IMR-90 (cell line): ENCODE results near the gene AKT3. TPM values are rescaled to one million over a fixed set of nuclear protein-coding genes. Genes with fewer than 3 reads are reported as not detected.

Experiments
- ATAC-seq: fragments of 200-7000 bp; cut with Tn5 transposase; 2 replicates; pipeline ENCODE4 v1.9.1; 2020; ENCODE audit warnings: low read depth, mild to moderate bottlenecking, moderate library complexity
- BruUV-seq: library from RNA; stranded (reverse); fragments of 400-500 nt; replicated peaks from 2 replicates; lab custom pipeline; 2021; lab: Mats Ljungman, UMichigan
- CTCF ChIA-PET: fragments of 300-600 bp; formaldehyde crosslinking; extraction: SDS; loops from one replicate; lab custom pipeline; 2021; ENCODE audit warnings: antibody characterized with exemption; lab: Yijun Ruan, JAX
- POLR2A ChIA-PET: fragments of 300-600 bp; sonication (Branson Sonifier 250); formaldehyde crosslinking; loops from one replicate; lab custom pipeline; 2022; ENCODE audit warnings: antibody characterized with exemption; ENCODE audit not compliant: unreplicated experiment; lab: Charles Lee
- DNase-seq: peaks from one replicate; pipeline ENCODE4 v3.0.0; 2013
- H2AFZ ChIP-seq: replicated peaks from 2 replicates; pipeline ENCODE3; 2013; ENCODE audit warnings: low read length, mild to moderate bottlenecking; ENCODE audit not compliant: poor library complexity
- H2AK5ac ChIP-seq: 2 replicates; pipeline ENCODE4 v1.6.1; 2013; ENCODE audit warnings: low read depth, low read length, inconsistent platforms
- H2AK9ac ChIP-seq: replicated peaks from 2 replicates; pipeline ENCODE3; 2013; ENCODE audit warnings: mild to moderate bottlenecking, low read depth, low read length, moderate library complexity; ENCODE audit not compliant: poor library complexity
- H2BK120ac ChIP-seq: 2 replicates; pipeline ENCODE4 v1.6.1; 2013; ENCODE audit warnings: low read depth, low read length, inconsistent platforms
- H2BK15ac ChIP-seq: 3 replicates; pipeline ENCODE4 v1.6.1; 2013; ENCODE audit warnings: low read depth, low read length, inconsistent platforms
- H2BK20ac ChIP-seq: 2 replicates; pipeline ENCODE4 v1.6.1; 2013; ENCODE audit warnings: low read depth, mild to moderate bottlenecking, inconsistent platforms, low read length, moderate library complexity
- H2BK5ac ChIP-seq: 2 replicates; pipeline ENCODE4 v1.6.1; 2013; ENCODE audit warnings: mild to moderate bottlenecking, low read depth, low read length, inconsistent platforms; ENCODE audit not compliant: poor library complexity, severe bottlenecking
- H3K14ac ChIP-seq: replicated peaks from 2 replicates; pipeline ENCODE4 v1.6.1; 2013; ENCODE audit warnings: low read depth, low read length, inconsistent platforms
- H3K18ac ChIP-seq: 2 replicates; pipeline ENCODE4 v1.6.1; 2013; ENCODE audit warnings: low read depth, low read length, control low read depth
- H3K23ac ChIP-seq: 2 replicates; pipeline ENCODE4 v1.6.1; 2013; ENCODE audit warnings: low read depth, low read length, inconsistent platforms
- H3K27ac ChIP-seq: 2 replicates; pipeline ENCODE4 v1.5.1; 2013; ENCODE audit warnings: mild to moderate bottlenecking, control low read depth, low read length; ENCODE audit not compliant: insufficient read depth
- H3K27me3 ChIP-seq: 2 replicates; pipeline ENCODE4 v1.6.1; 2013; ENCODE audit warnings: low read length; ENCODE audit not compliant: control insufficient read depth, insufficient read depth
- H3K36me3 ChIP-seq: 2 replicates; pipeline ENCODE4 v1.6.1; 2013; ENCODE audit warnings: low read length, mixed read lengths; ENCODE audit not compliant: control insufficient read depth, insufficient read depth
- H3K4ac ChIP-seq: 2 replicates; pipeline ENCODE4 v1.6.1; 2013; ENCODE audit warnings: low read depth, low read length, inconsistent platforms
- H3K4me1 ChIP-seq: 2 replicates; pipeline ENCODE4 v1.6.1; 2013; ENCODE audit warnings: low read length, mixed read lengths; ENCODE audit not compliant: control insufficient read depth, insufficient read depth
- H3K4me2 ChIP-seq: 2 replicates; pipeline ENCODE4 v1.6.1; 2013; ENCODE audit warnings: low read depth, mild to moderate bottlenecking, control low read depth, low read length, moderate library complexity
- H3K4me3 ChIP-seq: 2 replicates; pipeline ENCODE4 v1.5.1; 2013; ENCODE audit warnings: low read depth, mild to moderate bottlenecking, control low read depth, low read length, moderate library complexity; ENCODE audit not compliant: insufficient read depth
- H3K56ac ChIP-seq: 2 replicates; pipeline ENCODE4 v1.6.1; 2013; ENCODE audit warnings: low read length, inconsistent platforms; ENCODE audit not compliant: insufficient read depth; ENCODE audit errors: extremely low read depth
- H3K79me1 ChIP-seq, 2 experiments: 2 replicates each; pipeline ENCODE4 v1.6.1; 2013; ENCODE audit warnings: low read length in 2 of 2, inconsistent platforms in 1 of 2, low read depth in 1 of 2
- H3K9ac ChIP-seq: 2 replicates; pipeline ENCODE4 v1.6.1; 2013; ENCODE audit warnings: low read depth, low read length, control low read depth
- H3K9me1 ChIP-seq: 2 replicates; pipeline ENCODE4 v1.6.1; 2013; ENCODE audit warnings: low read length, inconsistent platforms; ENCODE audit not compliant: insufficient read depth
- H3K9me3 ChIP-seq: 2 replicates; pipeline ENCODE4 v1.6.1; 2013; ENCODE audit warnings: low read length; ENCODE audit not compliant: control insufficient read depth, insufficient read depth
- H4K20me1 ChIP-seq: 2 replicates; pipeline ENCODE4 v1.6.1; 2013; ENCODE audit warnings: low read length, inconsistent platforms; ENCODE audit not compliant: insufficient read depth
- H4K5ac ChIP-seq: 2 replicates; pipeline ENCODE4 v1.6.1; 2013; ENCODE audit warnings: mild to moderate bottlenecking, low read depth, low read length, control low read depth
- H4K8ac ChIP-seq, 2 experiments: 2 replicates each; pipeline ENCODE4 v1.6.1; 2013; ENCODE audit warnings: low read depth in 2 of 2, low read length in 2 of 2, control low read depth in 1 of 2, inconsistent platforms in 1 of 2
- H4K91ac ChIP-seq: 2 replicates; pipeline ENCODE4 v1.6.1; 2013; ENCODE audit warnings: low read depth, low read length, inconsistent platforms; ENCODE audit not compliant: insufficient read depth
- CEBPB ChIP-seq: IDR thresholded peaks from 2 replicates; pipeline ENCODE4 v1.6.1; 2012; ENCODE audit warnings: low read depth, low read length, improper control_type of control experiment
- CHD1 ChIP-seq: IDR thresholded peaks from 2 replicates; pipeline ENCODE4 v1.6.1; 2012; ENCODE audit warnings: low read depth, low read length, improper control_type of control experiment
- MAZ ChIP-seq: IDR thresholded peaks from 2 replicates; pipeline ENCODE4 v1.6.1; 2012; ENCODE audit warnings: low read depth, mild to moderate bottlenecking, low read length, improper control_type of control experiment, moderate library complexity, borderline replicate concordance
- MXI1 ChIP-seq: IDR thresholded peaks from 2 replicates; pipeline ENCODE4 v1.6.1; 2012; ENCODE audit warnings: low read depth, mild to moderate bottlenecking, low read length, moderate library complexity, borderline replicate concordance
- RAD21 ChIP-seq: IDR thresholded peaks from 2 replicates; pipeline ENCODE4 v1.6.1; 2012; ENCODE audit warnings: low read length, improper control_type of control experiment
- SMC3 ChIP-seq: fragments of 150-350 bp; IDR thresholded peaks from 2 replicates; pipeline ENCODE4 v1.6.1; 2016; ENCODE audit warnings: low read depth, mild to moderate bottlenecking, antibody characterized with exemption, low read length, moderate library complexity
- WGBS, 2 experiments: methylation state at CpG; one replicate each; pipeline versions ENCODE4 v1.1.5 to v1.1.7; 2013; ENCODE audit warnings: missing lambda C conversion rate in 2 of 2; ENCODE audit not compliant: insufficient read length in 1 of 2; ENCODE audit errors: extremely low coverage in 2 of 2; 5-methylcytosine and 5-hydroxymethylcytosine counted together
- dilution Hi-C: fragments of 300-500 bp; cut with HindIII; formaldehyde crosslinking; loops from one replicate; pipeline ENCODE4 v1.14.3; 2018; ENCODE audit warnings: low sequenced_read_pairs; ENCODE audit not compliant: unreplicated experiment
- in situ Hi-C: fragments of 300-500 bp; cut with MboI; formaldehyde crosslinking; loops from 3 replicates; pipeline ENCODE4 v1.14.3; 2019; ENCODE audit warnings: low sequenced_read_pairs, inconsistent platforms, mixed read lengths
- intact Hi-C: fragments of 100-400 bp; cut with micrococcal nuclease; formaldehyde crosslinking; loops from 2 replicates; pipeline ENCODE4 v1.10.0; 2022
- polyA plus RNA-seq, 3 experiments: library from polyadenylated mRNA; depleted of rRNA; stranded (reverse); fragments of >200 nt; gene quantifications; 2 replicates each; pipeline ENCODE4 v1.2.3, GENCODE V29; 2012; ENCODE audit warnings: low replicate concordance in 1 of 3
- total RNA-seq: library from RNA; depleted of rRNA; stranded (reverse); fragments of >200 nt; gene quantifications from 2 replicates; pipeline ENCODE4 v1.2.3, GENCODE V29; 2012
- TF ChIP-seq, protein P1 (sequence below): conservative IDR thresholded peaks from 2 replicates; pipeline ENCODE4 v1.5.1; 2012; ENCODE audit warnings: mild to moderate bottlenecking, low read depth, low read length, improper control_type of control experiment

Gene AKT3
- total and polyA plus RNA-seq, 2 of the 4 experiments (the other 2 are of a cell fraction) = 15.2 to 19.4 TPM

DNA sequence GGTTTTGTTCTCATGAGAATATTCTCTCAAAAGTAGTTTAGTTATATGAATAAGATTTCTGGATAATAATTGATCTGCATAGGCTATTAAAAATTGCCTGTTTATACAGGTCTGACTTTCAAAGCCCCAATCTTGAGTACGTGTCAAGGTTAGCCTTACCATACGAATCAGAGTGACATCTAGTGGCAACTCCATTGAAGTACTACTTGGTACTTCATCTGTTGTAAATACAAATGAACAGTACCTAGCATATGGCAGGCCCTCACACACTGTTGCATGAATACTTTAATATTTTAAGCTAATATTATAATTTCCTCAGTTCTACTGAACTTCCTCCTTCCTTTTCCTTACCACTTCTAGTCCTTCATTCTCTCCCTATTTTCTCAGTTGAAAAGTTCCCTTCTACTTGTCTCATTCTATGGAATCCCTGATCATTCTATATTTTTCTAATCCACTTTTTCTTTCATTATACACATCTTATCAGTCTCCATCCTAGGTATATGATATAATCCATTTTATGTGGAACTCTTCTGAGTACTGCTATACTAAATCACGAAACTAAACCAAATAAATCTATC, 101.2 kb downstream of the AKT3 start:
- H3K4me1 ChIP-seq = peaks cover 7% of the 10 kb centered on the region
- no peak overlapping the region for H3K14ac ChIP-seq
- TF ChIP-seq MAZ (no peak), RAD21 (peak; percentile 84), MXI1 (no peak), CEBPB (no peak), CHD1 (no peak), SMC3 (peak; percentile 79)
- TF ChIP-seq, protein P1, sequence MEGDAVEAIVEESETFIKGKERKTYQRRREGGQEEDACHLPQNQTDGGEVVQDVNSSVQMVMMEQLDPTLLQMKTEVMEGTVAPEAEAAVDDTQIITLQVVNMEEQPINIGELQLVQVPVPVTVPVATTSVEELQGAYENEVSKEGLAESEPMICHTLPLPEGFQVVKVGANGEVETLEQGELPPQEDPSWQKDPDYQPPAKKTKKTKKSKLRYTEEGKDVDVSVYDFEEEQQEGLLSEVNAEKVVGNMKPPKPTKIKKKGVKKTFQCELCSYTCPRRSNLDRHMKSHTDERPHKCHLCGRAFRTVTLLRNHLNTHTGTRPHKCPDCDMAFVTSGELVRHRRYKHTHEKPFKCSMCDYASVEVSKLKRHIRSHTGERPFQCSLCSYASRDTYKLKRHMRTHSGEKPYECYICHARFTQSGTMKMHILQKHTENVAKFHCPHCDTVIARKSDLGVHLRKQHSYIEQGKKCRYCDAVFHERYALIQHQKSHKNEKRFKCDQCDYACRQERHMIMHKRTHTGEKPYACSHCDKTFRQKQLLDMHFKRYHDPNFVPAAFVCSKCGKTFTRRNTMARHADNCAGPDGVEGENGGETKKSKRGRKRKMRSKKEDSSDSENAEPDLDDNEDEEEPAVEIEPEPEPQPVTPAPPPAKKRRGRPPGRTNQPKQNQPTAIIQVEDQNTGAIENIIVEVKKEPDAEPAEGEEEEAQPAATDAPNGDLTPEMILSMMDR = peak; percentile 78
- ATAC-seq (peak; percentile 98), DNase-seq (peak; percentile 88)
- H3K18ac ChIP-seq = no peak overlapping the region
- no peak overlapping the region for H3K9ac ChIP-seq
- no peak overlapping the region for H2AK9ac ChIP-seq
- no peak overlapping the region for H3K4me2 ChIP-seq
- no peak overlapping the region for H4K91ac ChIP-seq
- H3K27ac ChIP-seq = no peak overlapping the region
- no peak overlapping the region for H2AK5ac ChIP-seq
- no peaks in the 10 kb centered on the region for H3K36me3 ChIP-seq
- no peak overlapping the region for H4K5ac ChIP-seq
- H2BK15ac ChIP-seq = no peak overlapping the region
- H3K23ac ChIP-seq = no peak overlapping the region
- CTCF ChIA-PET = interaction anchor here (0.5 to 1.7 kb wide), 4 partner anchors 22 to 238 kb away, joined by 3 to 7 read pairs (median 4); no protein-coding TSS in a partner anchor
- intact Hi-C loops = loop anchor here (1.0 to 5.0 kb wide), 3 partner anchors 276 to 524 kb away; no protein-coding TSS in a partner anchor
- POLR2A ChIA-PET = no interaction called here
- H4K8ac ChIP-seq = no peak overlapping the region
- H4K20me1 ChIP-seq = no peaks in the 10 kb centered on the region
- 83% methylated on average over 1 of the region's 3 CpGs; no CpG with 5 or more reads in 1 of the 2 experiments for WGBS, 2 experiments
- in situ Hi-C loops = loop anchor here (25.0 kb wide), 1 partner anchor 514 kb away; no protein-coding TSS in a partner anchor
- no TSS peak for BruUV-seq
- no peak overlapping the region for H2AFZ ChIP-seq
- H2BK5ac ChIP-seq = no peak overlapping the region
- no peak overlapping the region for H3K4ac ChIP-seq
- no peaks in the 10 kb centered on the region for H3K27me3 ChIP-seq
- peaks cover 17 to 27% of the 10 kb centered on the region in 2 experiments for H3K79me1 ChIP-seq
- no peak overlapping the region for H3K4me3 ChIP-seq
- no peak overlapping the region for H2BK120ac ChIP-seq
- no peaks in the 10 kb centered on the region for H3K9me1 ChIP-seq
- dilution Hi-C loops = no loop called here
- H2BK20ac ChIP-seq = no peak overlapping the region
- no peaks in the 10 kb centered on the region for H3K9me3 ChIP-seq
- no peak overlapping the region for H3K56ac ChIP-seq
